HL-60 (cell line): Measurements from ENCODE around the gene WNT16.

Source experiments
- DNase-seq, 2 experiments: peaks; one replicate each; pipeline ENCODE4 v3.0.0-alpha.2; 2010 to 2020; ENCODE audit warnings: low read depth in 1 of 2, low spot score in 1 of 2
- H3K27ac ChIP-seq: fragments of 250-450 bp; sonication (Bioruptor Pico); replicated peaks from 2 replicates; pipeline ENCODE4 v1.5.1; 2020; ENCODE audit warnings: mild to moderate bottlenecking, moderate library complexity
- H3K27me3 ChIP-seq: fragments of 250-450 bp; sonication (Bioruptor Pico); 2 replicates; pipeline ENCODE4 v1.5.1; 2021; ENCODE audit warnings: mild to moderate bottlenecking, moderate library complexity; ENCODE audit not compliant: insufficient read depth, poor library complexity, severe bottlenecking
- H3K4me3 ChIP-seq: replicated peaks from 2 replicates; pipeline ENCODE4 v1.5.1; 2011; ENCODE audit warnings: mild to moderate bottlenecking, control low read depth, low read length; ENCODE audit not compliant: insufficient read depth
- GABPA ChIP-seq: IDR thresholded peaks from 2 replicates; pipeline ENCODE4 v1.6.1; 2012; ENCODE audit warnings: low read depth
- POLR2AphosphoS5 ChIP-seq: IDR thresholded peaks from 2 replicates; pipeline ENCODE4 v1.6.1; 2012; ENCODE audit warnings: low read depth
- SPI1 ChIP-seq: IDR thresholded peaks from 2 replicates; pipeline ENCODE4 v1.6.1; 2012; ENCODE audit warnings: low read depth, mild to moderate bottlenecking, borderline replicate concordance
- TF ChIP-seq, protein P1 (sequence below): IDR thresholded peaks from 2 replicates; pipeline ENCODE4 v1.6.1; 2012; ENCODE audit warnings: low read depth; ENCODE audit not compliant: insufficient replicate concordance
- TF ChIP-seq, protein P2 (sequence below): IDR thresholded peaks from one replicate; pipeline ENCODE4 v1.5.1; 2011; ENCODE audit warnings: low read length, control low read depth, inconsistent platforms; ENCODE audit not compliant: insufficient read depth

WNT16 gene

DNA sequence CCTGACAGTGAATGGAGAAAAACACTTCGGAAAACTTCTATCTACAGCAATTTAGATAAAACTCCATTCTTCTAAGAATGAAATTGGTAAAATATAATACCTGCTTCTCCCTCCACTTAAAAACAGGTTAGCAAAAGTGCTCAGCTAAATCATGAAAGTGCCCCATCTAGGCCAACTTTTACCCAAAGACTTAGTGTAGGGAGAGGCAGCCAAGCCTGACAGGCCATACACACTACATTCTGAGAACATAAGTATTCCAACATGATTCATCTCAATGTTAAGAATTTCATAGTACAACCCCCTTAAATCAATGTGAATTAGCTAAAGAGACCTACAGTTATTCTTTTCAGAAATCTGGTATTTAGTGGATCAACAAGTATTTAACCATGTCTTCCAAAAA lies 60.1 kb downstream of the WNT16 start:
- no peak for DNase-seq
- H3K4me3 ChIP-seq = no peak overlapping the region
- no peaks in the 10 kb centered on the region for H3K27me3 ChIP-seq
- no peak overlapping the region for H3K27ac ChIP-seq
- TF ChIP-seq SPI1 (no peak), POLR2AphosphoS5 (no peak), GABPA (no peak)
- TF ChIP-seq, protein P1, sequence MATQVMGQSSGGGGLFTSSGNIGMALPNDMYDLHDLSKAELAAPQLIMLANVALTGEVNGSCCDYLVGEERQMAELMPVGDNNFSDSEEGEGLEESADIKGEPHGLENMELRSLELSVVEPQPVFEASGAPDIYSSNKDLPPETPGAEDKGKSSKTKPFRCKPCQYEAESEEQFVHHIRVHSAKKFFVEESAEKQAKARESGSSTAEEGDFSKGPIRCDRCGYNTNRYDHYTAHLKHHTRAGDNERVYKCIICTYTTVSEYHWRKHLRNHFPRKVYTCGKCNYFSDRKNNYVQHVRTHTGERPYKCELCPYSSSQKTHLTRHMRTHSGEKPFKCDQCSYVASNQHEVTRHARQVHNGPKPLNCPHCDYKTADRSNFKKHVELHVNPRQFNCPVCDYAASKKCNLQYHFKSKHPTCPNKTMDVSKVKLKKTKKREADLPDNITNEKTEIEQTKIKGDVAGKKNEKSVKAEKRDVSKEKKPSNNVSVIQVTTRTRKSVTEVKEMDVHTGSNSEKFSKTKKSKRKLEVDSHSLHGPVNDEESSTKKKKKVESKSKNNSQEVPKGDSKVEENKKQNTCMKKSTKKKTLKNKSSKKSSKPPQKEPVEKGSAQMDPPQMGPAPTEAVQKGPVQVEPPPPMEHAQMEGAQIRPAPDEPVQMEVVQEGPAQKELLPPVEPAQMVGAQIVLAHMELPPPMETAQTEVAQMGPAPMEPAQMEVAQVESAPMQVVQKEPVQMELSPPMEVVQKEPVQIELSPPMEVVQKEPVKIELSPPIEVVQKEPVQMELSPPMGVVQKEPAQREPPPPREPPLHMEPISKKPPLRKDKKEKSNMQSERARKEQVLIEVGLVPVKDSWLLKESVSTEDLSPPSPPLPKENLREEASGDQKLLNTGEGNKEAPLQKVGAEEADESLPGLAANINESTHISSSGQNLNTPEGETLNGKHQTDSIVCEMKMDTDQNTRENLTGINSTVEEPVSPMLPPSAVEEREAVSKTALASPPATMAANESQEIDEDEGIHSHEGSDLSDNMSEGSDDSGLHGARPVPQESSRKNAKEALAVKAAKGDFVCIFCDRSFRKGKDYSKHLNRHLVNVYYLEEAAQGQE = no peak
- TF ChIP-seq, protein P2, sequence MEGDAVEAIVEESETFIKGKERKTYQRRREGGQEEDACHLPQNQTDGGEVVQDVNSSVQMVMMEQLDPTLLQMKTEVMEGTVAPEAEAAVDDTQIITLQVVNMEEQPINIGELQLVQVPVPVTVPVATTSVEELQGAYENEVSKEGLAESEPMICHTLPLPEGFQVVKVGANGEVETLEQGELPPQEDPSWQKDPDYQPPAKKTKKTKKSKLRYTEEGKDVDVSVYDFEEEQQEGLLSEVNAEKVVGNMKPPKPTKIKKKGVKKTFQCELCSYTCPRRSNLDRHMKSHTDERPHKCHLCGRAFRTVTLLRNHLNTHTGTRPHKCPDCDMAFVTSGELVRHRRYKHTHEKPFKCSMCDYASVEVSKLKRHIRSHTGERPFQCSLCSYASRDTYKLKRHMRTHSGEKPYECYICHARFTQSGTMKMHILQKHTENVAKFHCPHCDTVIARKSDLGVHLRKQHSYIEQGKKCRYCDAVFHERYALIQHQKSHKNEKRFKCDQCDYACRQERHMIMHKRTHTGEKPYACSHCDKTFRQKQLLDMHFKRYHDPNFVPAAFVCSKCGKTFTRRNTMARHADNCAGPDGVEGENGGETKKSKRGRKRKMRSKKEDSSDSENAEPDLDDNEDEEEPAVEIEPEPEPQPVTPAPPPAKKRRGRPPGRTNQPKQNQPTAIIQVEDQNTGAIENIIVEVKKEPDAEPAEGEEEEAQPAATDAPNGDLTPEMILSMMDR = no peak

DNA sequence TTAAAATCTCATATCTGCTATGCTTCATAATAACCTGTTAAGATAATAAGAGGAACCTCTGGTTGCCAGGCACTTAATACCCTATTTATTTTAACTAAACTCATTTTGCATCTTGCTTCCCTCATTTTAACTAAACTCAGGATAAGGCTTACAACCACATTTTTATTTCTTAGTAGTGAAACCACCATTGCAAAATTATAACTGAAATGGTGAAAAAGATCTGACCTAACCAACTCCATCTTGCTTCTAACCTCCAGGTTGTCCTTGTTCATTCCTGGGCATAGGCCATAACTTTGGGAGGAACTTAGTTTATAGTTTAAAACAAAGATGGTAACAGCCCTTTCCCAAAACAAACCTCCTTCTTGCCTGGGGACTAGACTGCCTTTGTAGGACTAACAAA lies 61.3 kb downstream of the WNT16 start:
- no peaks in the 10 kb centered on the region for H3K27me3 ChIP-seq
- no peak overlapping the region for H3K4me3 ChIP-seq
- DNase-seq = no peak
- TF ChIP-seq, protein P1 = no peak
- TF ChIP-seq POLR2AphosphoS5 = no peak
- TF ChIP-seq GABPA = no peak
- TF ChIP-seq, protein P2 = no peak
- no peak for TF ChIP-seq SPI1
- H3K27ac ChIP-seq = no peak overlapping the region

DNA sequence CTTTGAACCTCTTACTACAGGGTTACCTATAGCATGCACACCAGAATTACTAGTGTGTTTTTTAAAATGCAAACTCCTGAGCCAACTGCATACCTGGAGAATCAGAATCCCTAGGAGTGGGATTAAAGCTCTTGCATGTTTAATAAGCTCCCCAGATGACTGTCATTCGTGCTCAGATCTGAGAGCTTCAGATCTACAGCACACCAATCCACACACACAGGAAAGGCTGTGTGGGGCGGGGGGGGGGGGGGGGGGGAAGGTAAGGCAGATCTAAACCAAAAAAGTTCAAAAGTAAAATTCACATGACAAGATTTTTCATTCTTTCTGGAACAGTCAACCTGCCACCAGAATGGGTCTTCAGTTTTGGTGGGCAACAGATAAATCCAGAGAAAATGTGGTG lies 61.8 kb downstream of the WNT16 start:
- H3K4me3 ChIP-seq = no peak overlapping the region
- H3K27me3 ChIP-seq = no peaks in the 10 kb centered on the region
- TF ChIP-seq, protein P2 = no peak
- TF ChIP-seq POLR2AphosphoS5 (no peak), SPI1 (no peak), GABPA (no peak)
- TF ChIP-seq, protein P1 = no peak
- no peak overlapping the region for H3K27ac ChIP-seq
- no peak for DNase-seq
